GM12875 (cell line): Measurements from ENCODE around the gene ABTB1.

Source experiments
- H3K4me3 ChIP-seq: one replicate; pipeline ENCODE4 v1.5.1; 2011; ENCODE audit warnings: low read depth, low read length, control low read depth
- TF ChIP-seq, protein P1 (sequence below): IDR thresholded peaks from 2 replicates; pipeline ENCODE4 v1.5.1; 2011; ENCODE audit warnings: low read depth, mild to moderate bottlenecking, control low read depth, inconsistent platforms, low read length, moderate library complexity, borderline replicate concordance; ENCODE audit not compliant: insufficient read depth

Gene ABTB1

DNA sequence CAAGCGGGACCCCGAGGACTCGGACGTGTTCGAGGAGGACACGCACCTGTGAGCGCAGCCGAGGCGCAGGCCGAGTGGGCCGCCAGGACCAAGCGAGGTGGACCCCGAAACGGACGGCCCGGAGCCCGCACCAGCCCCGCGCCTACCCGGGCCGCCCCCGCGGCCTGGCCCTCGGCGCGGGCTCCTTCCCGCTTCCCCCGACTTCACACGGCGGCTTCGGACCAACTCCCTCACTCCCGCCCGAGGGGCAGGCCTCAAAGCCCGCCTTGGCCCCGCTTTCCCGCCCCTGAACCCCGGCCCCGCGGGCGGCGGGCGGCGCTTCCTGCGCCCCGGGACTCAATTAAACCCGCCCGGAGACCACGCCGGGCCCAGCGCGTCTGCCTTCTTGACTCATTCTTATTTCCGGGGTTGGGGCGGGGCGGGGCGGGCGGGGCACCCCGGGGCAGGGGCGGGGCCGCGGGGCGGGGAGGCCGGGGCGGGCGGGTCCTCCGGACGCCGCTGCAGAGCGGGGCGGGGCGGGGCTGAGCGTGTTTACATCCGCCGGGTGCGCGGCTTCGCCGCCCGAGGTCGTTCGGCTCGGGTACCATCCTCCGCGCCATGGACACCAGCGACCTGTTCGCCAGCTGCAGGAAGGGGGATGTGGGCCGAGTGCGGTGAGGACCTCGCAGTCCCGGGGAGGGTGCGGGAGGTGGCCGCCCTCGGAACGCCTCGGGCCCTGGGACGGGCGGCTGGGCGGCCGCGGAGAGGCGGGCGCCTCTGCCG, at the start of gene ABTB1:
Gene ABTB1 (plus strand): TSS at position 524 of the 762 bp plus-strand sequence. CDS start 74 bp downstream, at position 598.
- TF ChIP-seq, protein P1, sequence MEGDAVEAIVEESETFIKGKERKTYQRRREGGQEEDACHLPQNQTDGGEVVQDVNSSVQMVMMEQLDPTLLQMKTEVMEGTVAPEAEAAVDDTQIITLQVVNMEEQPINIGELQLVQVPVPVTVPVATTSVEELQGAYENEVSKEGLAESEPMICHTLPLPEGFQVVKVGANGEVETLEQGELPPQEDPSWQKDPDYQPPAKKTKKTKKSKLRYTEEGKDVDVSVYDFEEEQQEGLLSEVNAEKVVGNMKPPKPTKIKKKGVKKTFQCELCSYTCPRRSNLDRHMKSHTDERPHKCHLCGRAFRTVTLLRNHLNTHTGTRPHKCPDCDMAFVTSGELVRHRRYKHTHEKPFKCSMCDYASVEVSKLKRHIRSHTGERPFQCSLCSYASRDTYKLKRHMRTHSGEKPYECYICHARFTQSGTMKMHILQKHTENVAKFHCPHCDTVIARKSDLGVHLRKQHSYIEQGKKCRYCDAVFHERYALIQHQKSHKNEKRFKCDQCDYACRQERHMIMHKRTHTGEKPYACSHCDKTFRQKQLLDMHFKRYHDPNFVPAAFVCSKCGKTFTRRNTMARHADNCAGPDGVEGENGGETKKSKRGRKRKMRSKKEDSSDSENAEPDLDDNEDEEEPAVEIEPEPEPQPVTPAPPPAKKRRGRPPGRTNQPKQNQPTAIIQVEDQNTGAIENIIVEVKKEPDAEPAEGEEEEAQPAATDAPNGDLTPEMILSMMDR = no peak

DNA sequence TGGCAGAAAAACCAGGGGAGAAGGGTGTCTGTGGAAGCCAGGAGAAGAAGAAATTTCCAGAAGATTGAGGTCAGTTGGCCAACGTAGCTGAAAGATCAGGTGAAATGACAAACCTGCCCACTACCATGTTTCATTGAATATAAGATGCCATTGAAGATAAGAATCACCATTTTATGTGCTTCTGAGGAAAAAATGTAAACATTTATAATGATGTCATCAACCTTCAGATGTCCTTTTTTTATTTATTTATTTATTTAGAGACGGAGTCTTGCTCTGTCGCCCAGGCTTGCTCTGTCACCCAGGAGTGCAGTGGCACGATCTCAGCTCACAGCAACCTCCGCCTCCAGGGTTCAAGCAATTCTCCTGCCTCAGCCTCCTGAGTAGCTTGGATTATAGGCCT, 48.7 kb upstream of the ABTB1 start:
- TF ChIP-seq, protein P1 = no peak
- H3K4me3 ChIP-seq = no peak overlapping the region

More for the DNA sequence above, at the start of gene ABTB1:
- H3K4me3 ChIP-seq = peak within 1 kb of the TSS; percentile 86

DNA sequence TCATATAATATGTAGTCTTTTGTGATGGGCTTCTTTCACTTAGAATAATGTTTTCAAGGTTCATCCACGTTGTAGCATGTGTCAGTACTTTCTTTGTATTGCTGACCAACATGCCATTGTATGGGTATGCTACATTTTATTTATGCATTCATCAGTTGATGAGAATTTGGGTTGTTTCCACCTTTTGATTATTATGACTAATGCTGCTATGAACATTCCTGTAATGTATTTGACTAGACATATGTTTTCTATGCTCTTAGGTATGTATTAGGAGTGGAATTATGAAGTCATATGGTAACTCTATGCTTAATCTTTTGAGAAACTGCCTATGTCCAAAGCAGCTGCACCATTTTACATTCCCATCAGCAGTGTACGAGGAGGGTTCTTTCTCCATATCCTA, 46.9 kb upstream of the ABTB1 start:
- TF ChIP-seq, protein P1 = no peak
- no peak overlapping the region for H3K4me3 ChIP-seq

DNA sequence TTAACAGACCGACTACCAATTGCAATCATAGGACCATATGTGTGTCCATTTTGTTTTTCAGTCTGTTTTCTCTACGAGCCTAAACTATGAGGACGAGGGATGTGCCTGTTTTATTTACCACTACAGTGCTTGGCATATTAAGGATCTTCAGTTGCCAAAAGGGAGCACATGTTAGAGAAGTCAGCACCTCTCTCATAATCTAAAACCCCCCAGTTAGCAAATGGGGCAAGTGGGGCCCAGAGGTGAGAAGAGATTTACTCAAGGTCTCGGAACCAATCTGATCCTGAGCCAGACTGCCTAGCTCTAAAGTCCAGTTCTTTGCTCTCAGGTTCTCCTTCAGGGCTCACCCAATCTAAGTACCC, 44.3 kb upstream of the ABTB1 start:
- H3K4me3 ChIP-seq = no peak overlapping the region
- TF ChIP-seq, protein P1 = no peak

DNA sequence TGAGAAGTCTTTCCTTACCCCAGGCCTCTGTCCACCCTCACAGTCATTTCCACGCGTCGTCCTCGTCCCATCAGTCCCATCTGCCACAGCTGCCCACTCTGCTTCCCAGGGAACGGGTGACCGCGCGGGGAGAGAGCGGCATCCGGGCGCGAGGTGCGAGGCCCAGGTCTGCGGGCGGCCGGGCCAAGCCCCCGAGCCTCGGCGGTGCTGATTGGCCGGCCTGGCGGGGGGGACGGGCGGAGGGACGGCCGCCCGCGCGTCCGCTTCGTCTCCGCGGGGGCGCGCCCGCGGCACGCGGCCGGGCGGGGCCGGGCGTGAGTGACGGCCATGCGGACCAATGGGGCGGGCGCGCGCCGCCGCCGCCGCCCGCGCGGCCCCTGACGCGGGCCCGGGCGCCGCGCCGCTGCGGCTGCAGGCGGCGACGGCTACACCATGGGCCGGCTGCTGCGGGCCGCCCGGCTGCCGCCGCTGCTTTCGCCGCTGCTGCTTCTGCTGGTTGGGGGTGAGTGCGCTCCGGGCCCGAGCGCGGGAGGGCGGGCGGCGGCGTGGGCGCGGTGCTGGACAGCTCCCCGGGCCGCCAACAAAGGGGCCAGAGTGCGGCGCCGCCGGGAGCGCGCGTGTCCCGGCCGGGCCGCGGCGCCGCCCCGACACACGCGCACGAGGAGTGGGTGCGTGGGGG, 43.8 kb upstream of the ABTB1 start, which contains the start of gene PODXL2:
Gene PODXL2 (plus strand): TSS at position 398 of the 679 bp plus-strand sequence. CDS start 35 bp downstream, at position 433.
- peak within 1 kb of the TSS; percentile 49 for H3K4me3 ChIP-seq
- TF ChIP-seq, protein P1 = no peak

DNA sequence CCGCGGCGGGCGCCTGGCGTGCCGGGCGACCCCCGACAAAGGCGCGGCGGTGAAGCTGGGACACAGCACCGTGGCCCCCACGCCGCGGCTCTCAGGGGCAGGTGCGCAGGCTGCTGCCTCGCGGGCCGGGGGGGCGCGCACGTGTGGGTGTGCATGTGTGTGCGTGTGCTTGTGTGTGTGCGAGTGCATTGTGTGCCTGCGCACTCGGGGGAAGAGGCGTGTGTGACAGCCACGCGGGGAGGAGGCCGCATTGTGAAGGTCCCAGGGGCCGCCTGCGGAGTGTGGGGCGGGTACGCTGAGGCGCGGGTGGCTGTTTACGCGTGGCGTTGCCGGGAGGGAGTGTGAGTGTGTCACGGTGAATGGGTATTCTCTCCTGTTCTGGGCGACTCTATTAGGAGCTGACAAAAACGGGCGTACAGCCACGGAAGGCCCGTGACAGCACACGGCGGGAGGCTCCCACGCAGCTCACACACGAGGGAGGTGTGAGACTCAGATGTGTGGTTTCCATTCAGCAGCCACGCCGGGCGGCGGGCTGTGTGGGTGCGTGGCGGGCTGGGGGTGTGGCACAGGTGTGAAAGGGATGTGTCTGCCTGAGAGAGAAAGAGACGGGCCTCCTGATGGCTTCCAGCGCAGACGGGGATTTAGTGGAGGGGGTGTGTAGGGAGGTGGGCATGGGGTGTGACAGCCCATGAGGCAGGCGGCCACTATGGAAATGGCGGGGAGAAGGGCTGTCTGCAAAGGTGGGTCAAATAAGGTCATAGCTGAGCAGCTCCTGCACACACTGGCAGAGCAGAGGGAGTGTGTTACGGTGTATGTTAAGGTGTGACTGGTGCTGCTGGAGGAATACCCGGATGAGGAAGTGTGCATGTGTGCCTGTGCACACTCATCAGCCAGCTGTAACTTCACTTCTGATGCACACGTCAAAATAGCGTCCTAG, 43.0 kb upstream of the ABTB1 start:
- H3K4me3 ChIP-seq = peak overlapping the region; percentile 49

More for the DNA sequence above, 43.0 kb upstream of the ABTB1 start:
- TF ChIP-seq, protein P1 = no peak
